ENCODE results near the gene C16orf54.
"Not testable (repeated sequence)": the region's sequence is repeated elsewhere in the genome, so short reads cannot be mapped to it uniquely, and the experiment has no call there.

The C16orf54 gene

GRCh38 chr16:29709657-29710056, 36.1 kb downstream of the C16orf54 start:
- DNase-seq (ENCODE audit: low spot score); FAIRE-seq: not testable (repeated sequence)

GRCh38 chr16:29708917-29709600, 36.7 kb downstream of the C16orf54 start:
- FAIRE-seq: no peak
- no peak for DNase-seq (ENCODE audit: low spot score)

- FAIRE-seq; DNase-seq (ENCODE audit: low spot score): not testable (repeated sequence)
These were observed 38.6 kb downstream of the C16orf54 start for GRCh38 chr16:29707160-29707559.

GRCh38 chr16:29705030-29705429, 40.8 kb downstream of the C16orf54 start:
- FAIRE-seq: peak; percentile 90
- peak; percentile 48 for DNase-seq (ENCODE audit: low spot score)

- DNase-seq (ENCODE audit: low spot score) (no peak), FAIRE-seq (no peak)
These were observed 43.5 kb downstream of the C16orf54 start for GRCh38 chr16:29702269-29702668.

GRCh38 chr16:29701214-29701555, 44.6 kb downstream of the C16orf54 start:
- DNase-seq (ENCODE audit: low spot score) (no peak), FAIRE-seq (no peak)

- DNase-seq (ENCODE audit: low spot score) (peak; percentile 61), FAIRE-seq (no peak)
These were observed 45.4 kb downstream of the C16orf54 start for GRCh38 chr16:29700253-29700987.

- DNase-seq (ENCODE audit: low spot score) (no peak), FAIRE-seq (no peak)
These were observed 46.2 kb downstream of the C16orf54 start for GRCh38 chr16:29699324-29700219.

- DNase-seq (ENCODE audit: low spot score) (no peak), FAIRE-seq (no peak)
These were observed 47.1 kb downstream of the C16orf54 start for GRCh38 chr16:29698484-29699323.

- FAIRE-seq (no peak), DNase-seq (ENCODE audit: low spot score) (no peak)
These were observed 47.7 kb downstream of the C16orf54 start for GRCh38 chr16:29698042-29698441.

- no peak for DNase-seq (ENCODE audit: low spot score)
- no peak for FAIRE-seq
These were observed 48.4 kb downstream of the C16orf54 start for GRCh38 chr16:29697391-29697790.

GRCh38 chr16:29696881-29697331, 48.9 kb downstream of the C16orf54 start:
- FAIRE-seq (no peak), DNase-seq (ENCODE audit: low spot score) (no peak)

- DNase-seq (ENCODE audit: low spot score); FAIRE-seq: not testable (repeated sequence)
These were observed 50.1 kb downstream of the C16orf54 start for GRCh38 chr16:29695675-29696074.

- DNase-seq (ENCODE audit: low spot score) (no peak), FAIRE-seq (no peak)
These were observed 51.2 kb downstream of the C16orf54 start for GRCh38 chr16:29694384-29695195.

- not testable (repeated sequence) for FAIRE-seq; DNase-seq (ENCODE audit: low spot score)
These were observed 53.2 kb downstream of the C16orf54 start for GRCh38 chr16:29692606-29693005.

Data from RCC 7860 (cell line).